GM23248 (cell line): ENCODE data around the gene ITGB4. TPM values are rescaled to one million over a fixed set of nuclear protein-coding genes. Genes with fewer than 3 reads are reported as not detected.

Source experiments
- DNase-seq: peaks from one replicate; pipeline ENCODE4 v3.0.0-alpha.2; 2015
- H2AFZ ChIP-seq: fragments of 200-600 bp; sonication (generic); 2 replicates; pipeline ENCODE4 v1.6.1; 2016; ENCODE audit warnings: antibody characterized with exemption
- H3F3A ChIP-seq: fragments of 200-600 bp; sonication (generic); 2 replicates; pipeline ENCODE4 v1.6.1; 2016; ENCODE audit warnings: mild to moderate bottlenecking, antibody characterized with exemption, mixed run types; ENCODE audit not compliant: insufficient read depth
- H3K27ac ChIP-seq: fragments of 200-600 bp; sonication (generic); 2 replicates; pipeline ENCODE4 v1.5.1; 2016; ENCODE audit warnings: mild to moderate bottlenecking
- H3K27me3 ChIP-seq: fragments of 200-600 bp; sonication (generic); replicated peaks from 2 replicates; pipeline ENCODE4 v1.6.1; 2016; ENCODE audit warnings: mild to moderate bottlenecking; ENCODE audit not compliant: insufficient read depth
- H3K36me3 ChIP-seq: fragments of 200-600 bp; sonication (generic); 2 replicates; pipeline ENCODE4 v1.6.1; 2016; ENCODE audit warnings: low read depth, mild to moderate bottlenecking
- H3K4me1 ChIP-seq: fragments of 200-600 bp; sonication (generic); 2 replicates; pipeline ENCODE4 v1.6.1; 2016; ENCODE audit warnings: mild to moderate bottlenecking; ENCODE audit not compliant: insufficient read depth
- H3K4me2 ChIP-seq: fragments of 200-600 bp; sonication (generic); one replicate; pipeline ENCODE4 v1.6.1; 2016; ENCODE audit warnings: mild to moderate bottlenecking; ENCODE audit not compliant: unreplicated experiment
- H3K4me3 ChIP-seq: fragments of 200-600 bp; sonication (generic); 2 replicates; pipeline ENCODE4 v1.5.1; 2016; ENCODE audit warnings: mild to moderate bottlenecking
- H3K79me2 ChIP-seq: fragments of 200-600 bp; sonication (generic); 2 replicates; pipeline ENCODE4 v1.6.1; 2016; ENCODE audit warnings: mild to moderate bottlenecking; ENCODE audit not compliant: insufficient read depth
- H3K9ac ChIP-seq: fragments of 200-600 bp; sonication (generic); 2 replicates; pipeline ENCODE4 v1.6.1; 2016; ENCODE audit warnings: mild to moderate bottlenecking
- H3K9me2 ChIP-seq: fragments of 200-600 bp; sonication (generic); 2 replicates; pipeline ENCODE4 v1.6.1; 2016; ENCODE audit warnings: mixed run types, mild to moderate bottlenecking, moderate library complexity; ENCODE audit not compliant: insufficient read depth
- H3K9me3 ChIP-seq: fragments of 200-600 bp; sonication (generic); one replicate; pipeline ENCODE4 v1.6.1; 2017; ENCODE audit warnings: low read depth
- H4K20me1 ChIP-seq: fragments of 200-600 bp; sonication (generic); 2 replicates; pipeline ENCODE4 v1.6.0; 2016; ENCODE audit not compliant: insufficient read depth
- EZH2 ChIP-seq: fragments of 200-600 bp; sonication (generic); IDR thresholded peaks from 2 replicates; pipeline ENCODE4 v1.6.1; 2018; ENCODE audit warnings: antibody characterized with exemption, mild to moderate bottlenecking; ENCODE audit not compliant: insufficient read depth, poor library complexity, severe bottlenecking
- EZH2phosphoT487 ChIP-seq: fragments of 200-600 bp; sonication (generic); IDR thresholded peaks from 2 replicates; pipeline ENCODE4 v1.6.1; 2018; ENCODE audit warnings: antibody characterized with exemption, moderate library complexity, mild to moderate bottlenecking, low read depth; ENCODE audit not compliant: insufficient read depth
- WGBS, 2 experiments: methylation state at CpG; one replicate each; pipeline ENCODE4 v1.1.6; 2015 to 2017; ENCODE audit warnings: low lambda C conversion rate in 2 of 2, low coverage in 1 of 2; ENCODE audit errors: missing lambda C conversion rate in 2 of 2; 5-methylcytosine and 5-hydroxymethylcytosine counted together
- in situ Hi-C: fragments of 300-500 bp; cut with MboI; formaldehyde crosslinking; loops from 2 replicates; pipeline ENCODE4 v1.15.0; 2020
- polyA plus RNA-seq: library from polyadenylated mRNA; unstranded; fragments of >200 nt; fragmentation: Nextera tagmentation; extraction: Ambion mirVana; gene quantifications from 2 replicates; pipeline ENCODE4 v1.2.1, GENCODE V29; 2016
- total RNA-seq: library from RNA; depleted of rRNA; stranded (reverse); fragments of >200 nt; shearing (Covaris generic); gene quantifications from 2 replicates; pipeline ENCODE4 v1.2.3, GENCODE V29; 2014

ITGB4 gene
- total and polyA plus RNA-seq, 2 experiments from 2014 or later, result under 0.01 to 1.5 TPM

- Histone ChIP-seq H3F3A (no peaks in the 10 kb centered on the region), H3K9me3 (no peaks in the 10 kb centered on the region), H3K9me2 (no peaks in the 10 kb centered on the region), H3K4me3 (no peak overlapping the region), H3K36me3 (no peaks in the 10 kb centered on the region), H3K4me2 (no peak overlapping the region), H4K20me1 (no peaks in the 10 kb centered on the region), H3K79me2 (no peaks in the 10 kb centered on the region), H2AFZ (no peak overlapping the region), H3K27me3 (no peaks in the 10 kb centered on the region), H3K4me1 (no peaks in the 10 kb centered on the region), H3K27ac (no peak overlapping the region), H3K9ac (no peak overlapping the region)
- WGBS, 2 experiments, result 83% methylated on average over 7 of the region's 7 CpGs
- DNase-seq, result no peak
- no peak for TF ChIP-seq EZH2phosphoT487
- TF ChIP-seq EZH2, result no peak
- in situ Hi-C loops, result loop anchor here (25.0 kb wide), 1 partner anchor 292 kb away; no protein-coding TSS in a partner anchor
These were observed 8.1 kb downstream of the ITGB4 start for GRCh38 chr17:75729351-75729750.

GRCh38 chr17:75730065-75730464 is 8.8 kb downstream of the ITGB4 start:
- Histone ChIP-seq H3K79me2 (no peaks in the 10 kb centered on the region), H3K27me3 (no peaks in the 10 kb centered on the region), H3F3A (no peaks in the 10 kb centered on the region), H3K4me1 (no peaks in the 10 kb centered on the region), H3K36me3 (no peaks in the 10 kb centered on the region), H3K4me3 (no peak overlapping the region), H3K9ac (no peak overlapping the region), H3K4me2 (no peak overlapping the region), H3K9me2 (no peaks in the 10 kb centered on the region), H2AFZ (no peak overlapping the region), H3K27ac (no peak overlapping the region), H4K20me1 (no peaks in the 10 kb centered on the region), H3K9me3 (no peaks in the 10 kb centered on the region)
- in situ Hi-C loops, result loop anchor here (25.0 kb wide), 1 partner anchor 293 kb away; no protein-coding TSS in a partner anchor
- TF ChIP-seq EZH2, result no peak
- no peak for TF ChIP-seq EZH2phosphoT487
- DNase-seq, result no peak
- 84 to 85% methylated on average over 24 of the region's 24 CpGs for WGBS, 2 experiments

- H3K36me3 ChIP-seq, result no peaks in the 10 kb centered on the region
- H3K27me3 ChIP-seq, result no peaks in the 10 kb centered on the region
- TF ChIP-seq EZH2phosphoT487, result no peak
- no peak for TF ChIP-seq EZH2
- in situ Hi-C loops, result loop anchor here (25.0 kb wide), 1 partner anchor 294 kb away; no protein-coding TSS in a partner anchor
- no peaks in the 10 kb centered on the region for H3K79me2 ChIP-seq
- no peak overlapping the region for H2AFZ ChIP-seq
- no peak overlapping the region for H3K9ac ChIP-seq
- no peaks in the 10 kb centered on the region for H3F3A ChIP-seq
- H4K20me1 ChIP-seq, result no peaks in the 10 kb centered on the region
- no peaks in the 10 kb centered on the region for H3K4me1 ChIP-seq
- no peaks in the 10 kb centered on the region for H3K9me2 ChIP-seq
- H3K4me3 ChIP-seq, result no peak overlapping the region
- 84% methylated on average over 19 to 26 of the region's 26 CpGs for WGBS, 2 experiments
- H3K27ac ChIP-seq, result no peak overlapping the region
- DNase-seq, result no peak
- no peaks in the 10 kb centered on the region for H3K9me3 ChIP-seq
- no peak overlapping the region for H3K4me2 ChIP-seq
These were observed 9.9 kb downstream of the ITGB4 start for GRCh38 chr17:75731086-75731715.

GRCh38 chr17:75731716-75732498 is 10.6 kb downstream of the ITGB4 start:
- Histone ChIP-seq H3K36me3 (no peaks in the 10 kb centered on the region), H3K9me3 (no peaks in the 10 kb centered on the region), H3K9ac (no peak overlapping the region), H3K9me2 (no peaks in the 10 kb centered on the region), H3F3A (no peaks in the 10 kb centered on the region), H3K4me1 (no peaks in the 10 kb centered on the region), H3K4me3 (no peak overlapping the region), H3K27ac (no peak overlapping the region), H4K20me1 (no peaks in the 10 kb centered on the region), H3K27me3 (no peaks in the 10 kb centered on the region), H3K4me2 (no peak overlapping the region), H2AFZ (no peak overlapping the region), H3K79me2 (no peaks in the 10 kb centered on the region)
- WGBS, 2 experiments, result 85 to 88% methylated on average over 31 of the region's 31 CpGs
- no peak for DNase-seq
- TF ChIP-seq EZH2, result no peak
- no peak for TF ChIP-seq EZH2phosphoT487
- in situ Hi-C loops, result loop anchor here (25.0 kb wide), 1 partner anchor 295 kb away; no protein-coding TSS in a partner anchor
